HG03520 (cell line): ENCODE results near the gene CLRN3.

Experiments
- ATAC-seq: cut with Tn5 transposase; IDR thresholded peaks from one replicate; pipeline ENCODE4 v1.9.1; 2021; ENCODE audit warnings: mild to moderate bottlenecking, moderate library complexity; ENCODE audit not compliant: unreplicated experiment

The CLRN3 gene

DNA sequence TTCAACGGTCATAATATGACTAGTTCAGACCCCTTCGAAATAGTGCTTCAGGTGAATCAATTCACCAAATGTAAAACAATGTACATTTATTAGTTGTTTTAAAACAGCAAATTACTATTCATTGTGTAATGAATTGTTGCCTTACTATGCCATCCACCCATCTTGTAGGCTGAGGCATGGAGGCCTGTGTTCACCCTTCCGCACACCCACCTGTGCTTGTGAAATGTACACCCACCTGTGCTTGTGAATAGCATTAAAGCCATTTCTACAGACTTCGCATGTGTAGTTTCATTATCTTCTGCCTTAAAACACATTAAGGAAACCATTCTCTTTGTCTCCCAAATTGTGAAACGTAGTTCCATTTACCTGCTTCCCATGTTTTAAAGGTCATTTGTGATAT lies 16.8 kb downstream of the CLRN3 start:
- no peak for ATAC-seq

DNA sequence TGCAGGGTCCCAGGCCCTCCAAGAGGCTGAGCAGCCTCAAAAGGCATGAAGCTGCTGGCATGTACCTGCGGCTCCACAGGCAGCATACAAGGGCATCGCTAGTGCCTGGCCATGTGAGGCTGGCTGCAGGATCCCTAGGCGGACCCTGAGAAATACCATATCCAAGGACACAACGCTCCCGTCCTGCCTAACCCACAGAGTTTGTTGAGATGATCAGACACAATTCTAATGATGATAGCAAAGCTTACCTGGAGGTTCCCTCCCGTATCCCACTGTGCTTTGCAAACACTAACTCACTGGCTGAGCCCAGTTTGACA lies 17.3 kb downstream of the CLRN3 start:
- no peak for ATAC-seq

DNA sequence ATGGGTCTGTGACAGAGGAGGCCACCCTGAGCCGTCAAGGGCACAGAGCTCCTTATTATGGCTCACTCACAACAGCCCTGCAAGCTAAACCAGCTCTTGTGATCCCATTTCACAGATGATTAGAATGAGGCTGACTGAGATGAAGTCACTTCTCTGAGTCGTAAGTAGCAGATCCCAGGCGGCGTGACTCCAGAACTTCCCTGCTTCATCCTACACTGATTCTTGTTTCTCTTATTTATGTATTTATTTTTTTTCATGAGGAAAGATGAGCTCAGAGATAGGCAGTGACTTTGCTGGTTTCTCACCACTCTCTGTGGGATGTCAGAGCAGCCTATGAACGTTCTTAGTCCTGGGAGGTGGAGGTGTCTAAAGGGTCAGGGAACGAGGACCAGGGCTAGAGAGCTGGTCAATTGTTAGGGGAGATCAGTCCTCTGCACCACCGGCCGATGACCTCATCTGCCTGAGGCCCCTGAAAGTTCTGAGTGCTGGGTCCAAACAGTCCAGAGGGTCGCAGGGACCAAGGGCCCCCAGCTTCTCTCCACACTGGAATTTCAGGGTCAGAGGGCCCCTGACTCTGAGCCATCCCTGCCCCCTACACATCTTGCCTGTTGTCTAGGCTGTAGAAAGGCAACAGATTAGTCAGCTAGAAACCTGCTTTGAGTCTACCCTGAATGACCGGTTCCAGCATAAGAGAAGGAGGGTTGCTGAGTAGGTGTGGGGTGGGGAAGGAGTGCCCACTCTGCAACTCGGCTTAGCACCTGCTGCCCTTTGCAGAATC lies 17.9 kb downstream of the CLRN3 start:
- no peak for ATAC-seq

DNA sequence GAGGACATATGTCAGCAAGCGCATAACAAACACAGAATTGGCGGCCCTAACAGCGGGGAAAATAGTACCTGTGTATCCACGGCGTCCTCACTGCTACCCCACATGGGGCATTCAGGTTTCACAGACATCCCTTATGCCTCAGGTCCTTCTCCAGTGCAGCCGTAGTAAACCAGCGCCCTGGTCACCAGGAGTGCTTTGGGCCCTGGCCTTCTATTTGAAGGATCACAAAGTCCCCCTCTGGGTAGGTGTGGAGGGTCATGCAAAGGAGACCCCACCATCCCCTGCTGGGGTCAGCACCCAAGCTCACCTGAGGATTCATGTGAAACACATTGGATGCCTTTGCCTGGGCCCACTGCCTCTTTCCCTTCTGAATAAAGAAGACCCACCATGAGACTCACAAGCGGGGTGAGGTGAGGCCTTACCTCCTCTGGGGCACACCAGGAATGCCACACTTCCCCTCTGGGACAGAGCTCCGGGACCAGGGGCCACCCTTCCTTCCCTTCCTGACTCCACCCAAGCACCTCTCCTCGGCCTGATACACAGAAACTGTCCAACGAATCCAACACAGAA lies 18.8 kb downstream of the CLRN3 start:
- ATAC-seq = no peak

DNA sequence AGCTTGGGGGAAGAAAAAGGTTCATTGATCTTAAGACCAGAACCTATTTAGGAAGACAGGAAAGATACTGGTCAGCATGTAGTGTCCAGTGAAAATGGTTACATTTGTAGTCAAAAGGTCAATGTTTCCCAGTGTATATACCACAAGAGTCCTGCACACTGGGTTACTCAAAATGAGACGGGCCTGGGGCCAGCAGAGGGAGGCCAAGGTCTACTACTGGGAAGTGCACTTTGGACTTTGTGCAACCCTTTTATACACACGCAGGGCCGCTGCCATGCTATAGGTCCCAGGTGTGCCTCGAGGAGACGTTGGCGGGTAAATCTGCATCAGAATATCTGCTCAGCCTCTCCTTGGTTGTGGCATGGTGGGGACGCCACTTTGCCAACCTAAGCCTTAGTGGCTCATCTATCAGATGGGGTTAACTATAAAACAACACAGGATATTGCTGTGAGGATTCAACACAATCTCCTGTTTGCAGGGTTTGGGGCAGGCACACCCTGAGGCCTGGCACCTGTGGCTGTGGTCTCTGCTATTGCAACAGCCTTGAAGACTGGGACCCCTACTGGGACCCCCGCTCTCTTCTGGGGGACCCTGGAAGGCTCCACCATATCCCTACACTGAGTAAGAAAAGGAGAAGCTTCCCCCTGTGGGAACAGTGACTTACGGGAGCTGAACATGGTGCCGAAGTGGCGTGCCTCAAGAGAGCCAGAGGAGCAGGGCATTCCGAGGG lies 19.7 kb downstream of the CLRN3 start:
- ATAC-seq = no peak

DNA sequence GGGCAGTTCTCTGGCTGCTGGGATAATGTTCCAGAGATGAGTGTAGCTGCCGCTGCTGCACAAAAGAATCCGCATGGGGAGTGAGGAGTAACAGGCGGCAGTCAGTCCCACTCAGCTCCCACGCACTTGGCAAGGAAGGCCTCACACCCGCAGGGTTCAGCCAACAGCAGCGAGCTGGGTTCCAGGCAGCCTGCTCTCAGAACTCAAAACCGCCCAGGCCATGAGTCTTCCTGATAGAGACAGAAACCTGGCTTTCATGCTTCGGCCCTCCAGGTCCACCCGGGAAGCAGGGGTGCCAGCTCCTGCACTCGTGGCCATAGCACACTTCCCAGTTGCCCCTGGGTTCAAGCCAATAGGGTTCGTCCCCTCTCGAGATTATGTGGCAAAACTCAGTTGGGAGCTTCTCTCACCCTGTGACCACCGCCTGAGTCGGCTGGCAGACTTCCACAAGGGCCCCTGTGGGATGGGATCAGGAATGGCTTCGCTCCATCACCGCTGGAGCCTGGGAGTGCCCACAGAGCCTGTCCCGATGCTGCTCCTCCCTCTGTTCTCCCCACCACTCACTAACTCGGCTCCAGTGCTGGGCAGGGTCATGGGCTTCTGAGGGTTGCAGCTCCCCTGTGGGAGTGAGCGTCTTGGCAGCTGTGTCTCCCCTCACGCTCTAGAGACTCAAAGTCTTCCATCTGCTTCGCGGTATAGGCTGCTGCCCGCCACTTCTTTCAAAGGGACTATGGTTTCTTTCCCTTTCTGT lies 20.6 kb downstream of the CLRN3 start:
- no peak for ATAC-seq

DNA sequence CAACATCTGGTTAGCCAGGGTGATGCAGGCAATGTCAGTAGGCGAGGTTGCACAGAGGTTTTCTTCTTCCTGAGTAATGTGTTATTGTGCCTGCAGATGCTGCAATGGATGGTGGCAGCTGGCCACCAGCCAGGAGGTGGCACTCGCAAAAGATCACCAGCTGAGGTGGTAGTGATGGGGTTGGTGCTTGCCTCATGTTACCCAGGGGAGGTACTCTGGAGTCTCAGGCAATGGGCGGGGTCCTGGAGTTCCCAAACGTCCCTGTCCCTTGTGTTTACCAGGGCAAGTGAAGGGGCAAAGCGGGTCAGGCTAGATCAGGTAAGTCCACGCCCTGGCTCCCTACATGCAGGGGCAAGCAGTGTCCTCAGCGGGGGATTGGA lies 21.1 kb downstream of the CLRN3 start:
- ATAC-seq = no peak

DNA sequence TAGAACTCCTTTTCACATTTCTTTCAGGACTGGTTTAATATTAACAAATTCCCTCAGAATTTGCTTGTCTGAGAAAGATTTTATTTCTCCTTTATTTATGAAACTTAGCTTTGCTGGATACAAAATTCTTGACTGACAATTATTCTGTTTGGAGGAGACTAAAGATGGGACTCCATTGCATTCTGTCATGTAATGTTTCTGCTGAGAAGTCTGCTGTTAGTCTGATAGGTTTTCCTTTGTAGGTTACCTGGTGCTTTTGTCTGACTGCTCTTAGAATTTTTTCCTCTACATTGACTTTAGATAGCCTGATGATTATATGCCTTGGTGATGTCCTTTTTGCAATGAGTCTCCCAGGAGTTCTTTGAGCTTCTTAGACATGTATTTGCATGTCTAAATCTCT lies 23.4 kb downstream of the CLRN3 start:
- no peak for ATAC-seq

DNA sequence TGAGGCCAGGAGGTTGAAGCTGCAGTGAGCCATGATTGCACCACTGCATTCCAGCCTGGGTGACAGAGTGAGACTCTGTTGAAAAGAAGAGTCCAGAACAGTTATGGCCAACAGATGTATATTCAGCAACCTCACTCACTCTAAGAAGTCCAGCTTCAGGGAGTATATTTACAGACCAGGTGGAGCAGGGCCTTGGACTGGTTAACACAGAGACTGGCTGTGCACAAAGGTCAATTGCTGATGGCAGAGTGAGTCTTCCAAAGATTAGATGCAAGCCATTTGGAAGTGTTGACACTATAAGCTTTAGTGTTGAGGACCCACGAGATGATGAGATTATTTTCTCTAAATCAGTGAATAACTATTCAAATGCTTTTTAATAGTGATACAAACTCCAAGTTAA lies 24.9 kb downstream of the CLRN3 start:
- ATAC-seq = no peak

DNA sequence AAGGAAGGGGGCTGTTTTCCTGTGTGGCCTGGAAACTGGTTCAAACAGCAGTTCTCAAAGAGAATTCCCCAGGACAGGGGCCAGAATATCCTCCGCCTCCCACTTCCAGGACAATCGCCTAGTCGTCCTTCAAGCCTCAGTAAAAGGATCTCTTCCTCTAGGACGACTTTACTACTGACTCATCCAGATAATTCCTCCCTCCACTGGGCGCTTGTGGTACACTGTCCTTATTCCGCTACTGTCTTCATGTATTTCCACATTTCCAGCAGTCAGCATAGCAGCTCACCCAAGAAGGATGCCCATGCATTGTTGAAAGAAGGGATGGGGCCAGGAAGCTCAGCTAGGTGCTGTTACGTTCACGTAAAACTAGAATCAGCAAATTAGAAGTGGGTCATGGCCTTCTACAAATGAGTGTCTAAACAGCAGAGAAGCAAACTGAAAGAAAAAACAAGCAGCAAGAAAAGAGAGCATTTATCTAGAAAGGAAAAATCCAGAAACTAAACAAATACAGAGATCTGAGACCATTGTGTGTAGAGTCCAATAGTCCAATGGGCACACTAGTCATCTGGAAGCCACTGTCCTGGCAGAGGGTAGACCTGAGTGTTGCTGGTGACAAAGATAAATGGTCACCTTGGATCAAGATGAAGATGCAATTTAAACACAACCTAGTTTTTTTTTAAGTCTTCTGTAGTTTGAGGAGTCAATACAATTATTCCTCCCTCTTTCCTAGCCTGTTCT lies 26.3 kb downstream of the CLRN3 start:
- no peak for ATAC-seq

DNA sequence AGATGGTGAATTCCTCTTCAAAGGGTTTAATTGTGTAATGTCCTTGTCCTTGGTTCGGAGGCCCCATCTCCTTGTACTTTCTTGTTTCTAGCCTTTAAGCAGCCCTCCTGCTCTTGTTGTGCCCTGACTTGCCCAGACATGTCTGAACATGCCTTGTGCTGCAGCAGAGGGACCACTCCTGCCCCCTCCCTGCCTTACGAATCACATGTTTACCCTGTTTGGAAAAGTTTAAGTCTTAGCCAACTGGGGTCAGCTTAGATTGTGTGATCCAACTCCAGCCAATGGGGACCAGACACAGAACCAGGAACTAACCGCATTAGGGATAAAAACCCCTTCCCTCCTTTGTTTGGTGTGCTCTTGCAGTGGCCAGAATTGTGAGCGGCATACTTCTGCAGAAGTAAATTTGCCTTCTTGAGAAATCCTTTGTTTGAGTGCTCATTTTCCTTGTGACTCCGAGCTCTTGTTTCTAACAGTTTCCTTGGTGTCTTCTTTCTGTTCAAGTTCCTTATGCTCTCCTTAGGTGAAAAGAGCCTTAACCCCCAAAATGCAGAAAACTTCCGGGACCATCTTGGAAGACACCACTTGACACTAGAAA lies 29.4 kb downstream of the CLRN3 start:
- ATAC-seq = no peak

DNA sequence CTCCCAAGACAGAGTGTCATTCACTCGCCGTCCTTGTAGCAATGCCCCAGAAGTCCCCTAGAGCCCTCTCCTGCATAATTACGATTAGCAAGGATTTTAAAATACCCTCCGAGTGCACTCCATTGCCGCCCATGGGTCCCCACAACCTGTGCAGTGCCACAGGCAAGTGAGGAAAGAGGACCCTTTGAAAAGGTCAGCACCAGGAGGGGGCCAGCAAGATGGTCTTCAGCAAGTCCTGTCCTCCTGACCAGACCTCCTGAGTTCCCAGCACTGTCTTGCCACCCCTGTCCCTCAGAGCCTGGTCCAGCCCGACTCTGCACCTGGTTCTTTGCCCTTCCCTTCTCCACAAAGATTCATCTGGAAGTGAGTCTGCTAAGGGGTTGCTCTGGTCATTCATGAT lies 32.1 kb downstream of the CLRN3 start:
- ATAC-seq = no peak

DNA sequence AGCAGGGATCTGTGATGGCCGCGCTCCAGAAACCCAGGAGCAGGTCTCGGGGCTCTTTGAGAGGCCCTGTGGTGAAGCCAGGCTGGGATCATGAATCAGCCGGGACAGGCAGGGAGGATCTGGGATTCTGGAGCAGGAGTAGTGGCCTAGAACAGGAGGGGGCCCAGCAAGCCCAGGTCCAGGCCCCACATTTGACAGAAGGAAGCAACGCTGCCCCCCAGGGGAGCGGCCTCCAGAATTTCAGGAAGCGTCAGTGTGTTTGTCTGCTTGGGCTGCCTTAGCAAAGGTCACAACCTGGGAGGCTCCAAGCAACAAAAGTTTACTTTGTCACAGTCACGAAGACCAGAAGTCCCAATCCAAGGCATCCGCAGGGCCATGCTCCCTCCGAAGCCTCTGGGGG lies 36.8 kb downstream of the CLRN3 start:
- no peak for ATAC-seq

DNA sequence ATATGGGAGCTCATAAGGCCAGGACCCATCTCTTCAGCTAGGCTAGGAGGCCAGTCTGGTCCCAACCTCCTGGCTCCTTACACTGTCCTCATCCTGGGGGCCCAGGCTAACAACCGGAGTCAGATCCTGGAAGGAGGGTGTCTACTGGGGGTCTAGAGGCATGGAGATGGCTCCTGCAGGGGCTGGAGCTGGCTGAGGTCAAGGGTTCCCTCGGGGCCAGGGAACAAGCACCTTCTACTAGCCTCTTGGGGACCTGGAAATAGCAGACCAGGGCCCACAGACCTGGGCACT lies 37.2 kb downstream of the CLRN3 start:
- no peak for ATAC-seq

DNA sequence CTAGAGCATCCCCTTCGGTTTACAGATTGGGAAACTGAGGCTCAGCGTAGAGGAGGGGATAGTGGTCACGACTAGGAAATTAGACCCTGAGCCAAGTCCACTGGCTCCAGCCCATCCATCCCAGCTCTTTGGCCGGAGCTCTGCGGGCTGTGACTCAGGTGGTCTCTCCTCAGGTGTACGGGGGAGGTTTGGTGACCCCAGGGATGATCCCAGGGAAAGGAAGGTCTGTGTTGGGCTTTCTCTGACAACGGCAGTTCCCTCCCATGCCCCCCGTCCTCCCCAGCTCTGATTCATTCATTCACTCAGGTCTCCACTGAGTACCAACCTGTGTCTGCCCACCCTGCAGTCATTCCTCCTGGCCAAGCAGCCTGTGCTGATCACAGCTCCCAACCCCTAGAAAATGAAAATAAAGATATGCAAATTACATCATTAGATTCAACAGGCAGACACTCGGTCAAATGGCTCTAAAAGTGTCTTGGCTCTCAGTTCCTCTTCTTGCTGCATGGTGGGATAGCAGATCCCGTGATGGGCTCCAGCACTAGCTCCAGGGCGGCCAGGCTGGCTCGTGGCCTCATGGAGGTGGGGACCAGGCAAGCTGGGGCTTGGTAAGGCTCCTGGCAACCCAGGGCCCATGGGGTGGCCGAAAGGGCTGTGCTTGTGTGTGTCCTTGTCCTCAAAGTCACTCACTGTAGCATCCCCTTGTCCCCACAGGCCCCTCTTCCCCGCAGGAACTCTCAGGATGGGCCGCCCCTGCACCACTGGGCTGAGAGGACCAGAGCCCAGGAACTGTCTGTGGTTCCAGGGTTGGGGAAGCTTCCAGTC lies 37.8 kb downstream of the CLRN3 start:
- peak; percentile 85 for ATAC-seq

DNA sequence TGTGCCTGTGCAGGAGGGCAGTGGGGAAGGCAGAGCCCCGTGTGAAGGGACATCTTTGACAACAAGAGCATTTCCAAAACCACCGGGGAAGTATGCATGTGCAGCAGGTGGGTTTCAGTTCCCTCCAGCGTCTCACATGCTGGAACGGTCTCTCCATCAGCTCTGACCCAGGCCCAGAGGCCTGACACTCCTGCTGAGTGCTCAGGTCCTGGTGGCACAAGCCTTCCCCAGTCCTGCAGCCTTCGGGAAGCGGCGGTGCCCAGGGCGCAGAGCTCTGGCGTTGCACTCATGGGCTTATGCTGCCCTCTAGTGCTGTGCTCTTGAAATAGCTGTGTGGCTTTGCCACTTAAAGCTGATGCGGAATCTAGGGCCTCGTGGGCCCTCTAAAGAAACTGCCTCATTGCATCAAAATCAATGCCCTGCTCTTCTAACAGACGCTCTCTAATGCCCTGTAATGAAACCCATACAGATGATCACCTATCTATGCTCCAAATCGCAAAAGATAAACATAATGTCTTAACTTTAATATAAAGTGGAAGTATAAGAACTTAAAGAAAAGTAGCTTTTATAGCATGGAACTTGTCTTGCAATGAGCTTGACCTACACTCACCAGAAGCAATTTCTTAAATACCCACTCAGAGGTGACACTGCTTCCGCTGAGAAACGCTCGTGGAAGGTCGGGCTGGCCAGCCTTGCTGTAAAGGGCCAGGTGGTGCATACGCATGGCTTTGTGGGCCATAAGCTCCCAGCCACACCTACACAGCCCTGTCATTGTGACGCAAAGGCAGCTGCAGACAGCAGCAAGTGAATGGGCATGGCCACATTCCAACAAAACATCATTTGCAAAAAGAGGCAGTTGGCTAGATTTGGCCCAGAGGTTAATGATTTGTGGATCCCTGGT lies 38.6 kb downstream of the CLRN3 start:
- peak; percentile 53 for ATAC-seq

DNA sequence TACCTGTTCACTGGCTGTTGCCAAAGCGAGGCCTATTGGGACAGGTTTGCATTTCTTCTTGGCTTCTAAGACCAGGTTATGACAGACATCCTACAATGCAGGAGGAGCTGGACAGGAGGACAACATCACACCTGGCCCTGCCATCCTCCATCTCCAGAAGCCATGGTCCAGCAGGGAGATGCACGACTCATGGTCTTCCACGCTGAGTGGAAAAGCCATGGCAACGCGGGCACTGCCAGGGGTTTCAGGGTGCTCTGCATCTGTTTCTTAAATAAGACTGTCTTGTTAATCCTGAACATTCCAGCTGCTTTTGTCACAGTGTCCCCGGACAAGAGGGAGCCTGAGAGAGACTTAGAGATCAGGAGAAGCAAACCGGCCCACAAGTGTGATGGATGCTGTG lies 40.3 kb downstream of the CLRN3 start:
- no peak for ATAC-seq

DNA sequence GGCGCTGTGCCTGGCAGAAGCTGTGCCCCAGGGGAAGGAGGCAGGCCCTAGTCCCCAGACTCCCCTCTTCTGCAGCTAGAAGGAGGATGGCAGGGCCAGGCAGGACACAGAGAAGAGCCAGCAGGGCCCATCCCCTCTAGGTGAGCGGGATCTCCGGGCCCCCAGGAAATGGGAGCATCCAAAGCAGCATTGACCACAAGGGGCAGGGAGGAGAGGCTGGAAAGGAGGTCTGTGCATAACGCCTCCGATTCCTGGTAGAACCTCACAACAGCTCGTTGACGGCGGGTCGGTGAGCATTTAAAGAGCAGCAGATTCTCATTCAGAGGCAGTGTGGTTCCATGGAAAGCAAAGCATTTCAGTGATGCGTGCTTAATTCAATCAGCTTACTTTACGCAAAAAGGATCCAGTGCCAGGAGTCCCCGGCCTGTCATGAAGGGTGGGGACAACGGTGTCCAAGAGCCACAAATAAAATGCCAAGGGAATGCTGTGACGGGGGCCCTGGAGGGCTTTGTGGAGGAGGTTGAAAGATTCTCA lies 41.0 kb downstream of the CLRN3 start:
- ATAC-seq = no peak

DNA sequence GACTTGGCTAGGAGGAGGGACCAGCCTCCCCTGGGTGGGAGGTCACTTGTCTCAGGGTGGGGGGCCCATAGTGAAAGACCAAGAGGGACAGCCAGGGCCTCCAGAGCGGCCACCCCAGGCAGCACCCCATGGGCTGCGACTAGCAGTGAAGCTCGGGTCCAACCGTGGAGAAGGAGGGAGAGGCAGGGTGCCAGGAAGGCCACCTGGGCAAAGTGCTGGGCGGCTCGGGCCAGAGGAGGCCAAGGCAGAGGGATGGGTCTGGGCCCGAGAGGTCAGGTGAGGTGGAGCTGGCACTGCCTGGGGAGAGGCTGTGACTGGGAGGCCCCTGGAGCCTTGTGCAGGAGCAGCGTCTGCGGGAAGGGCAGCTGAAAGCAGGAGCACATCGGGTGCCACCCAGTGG lies 41.8 kb downstream of the CLRN3 start:
- ATAC-seq = no peak
